ENCODE results near the gene CTIF.

The CTIF gene

GRCh38 chr18:48821251-48821590 is 282.4 kb downstream of the CTIF start:
- no peak for DNase-seq (ENCODE audit: extremely low read depth, low read depth)
- TF ChIP-seq CTCF (IDR thresholded peaks at IDR 0.05; ENCODE audit: low read depth, low read length, missing control alignments) = no peak
- H3K4me3 ChIP-seq (replicated peaks; ENCODE audit: low read depth, low read length) = no peak overlapping the region

GRCh38 chr18:48821845-48822244 is 283.0 kb downstream of the CTIF start:
- DNase-seq (ENCODE audit: extremely low read depth, low read depth) = no peak
- no peak overlapping the region for H3K4me3 ChIP-seq (replicated peaks; ENCODE audit: low read depth, low read length)
- TF ChIP-seq CTCF (IDR thresholded peaks at IDR 0.05; ENCODE audit: low read depth, low read length, missing control alignments) = no peak

- no peak for DNase-seq (ENCODE audit: extremely low read depth, low read depth)
- no peak overlapping the region for H3K4me3 ChIP-seq (replicated peaks; ENCODE audit: low read depth, low read length)
- TF ChIP-seq CTCF (IDR thresholded peaks at IDR 0.05; ENCODE audit: low read depth, low read length, missing control alignments) = no peak
Observed at GRCh38 chr18:48824231-48824970, 285.6 kb downstream of the CTIF start.

GRCh38 chr18:48825101-48825745 is 286.4 kb downstream of the CTIF start:
- H3K4me3 ChIP-seq (replicated peaks; ENCODE audit: low read depth, low read length) = no peak overlapping the region
- no peak for DNase-seq (ENCODE audit: extremely low read depth, low read depth)
- no peak for TF ChIP-seq CTCF (IDR thresholded peaks at IDR 0.05; ENCODE audit: low read depth, low read length, missing control alignments)

- TF ChIP-seq CTCF (IDR thresholded peaks at IDR 0.05; ENCODE audit: low read depth, low read length, missing control alignments) = no peak
- no peak for DNase-seq (ENCODE audit: extremely low read depth, low read depth)
- H3K4me3 ChIP-seq (replicated peaks; ENCODE audit: low read depth, low read length) = no peak overlapping the region
Observed at GRCh38 chr18:48826271-48826670, 287.4 kb downstream of the CTIF start.

- H3K4me3 ChIP-seq (replicated peaks; ENCODE audit: low read depth, low read length) = no peak overlapping the region
- TF ChIP-seq CTCF (IDR thresholded peaks at IDR 0.05; ENCODE audit: low read depth, low read length, missing control alignments) = no peak
- DNase-seq (ENCODE audit: extremely low read depth, low read depth) = no peak
Observed at GRCh38 chr18:48826806-48827205, 288.0 kb downstream of the CTIF start.

Measured in HFF-Myc (cell line).